ENCODE data around the gene PKN1.
A peak's percentile ranks its signal among the peaks of the same experiment; 100 is the strongest.

DNA sequence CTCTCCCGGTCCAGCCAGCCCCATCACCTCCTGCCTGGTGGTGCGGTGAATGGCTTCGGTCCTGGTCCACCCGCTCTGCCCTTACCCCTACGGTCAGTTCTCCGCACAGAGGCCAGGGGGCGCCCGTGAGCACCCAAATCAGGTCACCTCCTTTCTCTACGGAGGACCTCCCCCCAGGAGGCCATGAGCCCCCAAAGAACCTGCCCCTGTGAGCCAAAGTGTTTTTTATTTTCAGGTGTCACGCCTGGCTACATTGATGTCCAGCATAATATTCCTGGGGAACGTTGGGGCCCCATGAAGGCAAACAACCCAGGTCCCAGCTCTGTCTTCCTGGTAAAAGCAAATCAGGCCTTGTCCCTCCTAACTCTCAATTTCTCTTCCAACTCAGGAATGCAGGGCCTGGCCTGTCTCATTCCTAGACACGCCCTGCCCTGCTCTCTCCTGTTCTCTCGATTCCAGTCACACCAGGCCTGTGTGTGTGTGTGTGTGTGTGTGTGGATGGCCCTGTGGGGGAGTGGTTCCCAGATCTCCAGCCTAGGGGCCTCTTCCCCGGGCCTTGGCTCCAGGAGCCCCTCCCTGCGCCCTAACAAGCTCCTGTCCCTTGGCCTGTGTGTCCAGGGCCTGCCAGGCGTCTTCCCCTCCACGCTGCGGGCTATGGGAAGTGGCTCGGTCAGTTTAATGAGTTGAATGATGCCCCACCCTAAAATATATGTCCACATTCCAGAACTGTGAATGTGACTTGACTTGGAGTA lies 72.6 kb downstream of the PKN1 start:
- TF ChIP-seq, protein P1, sequence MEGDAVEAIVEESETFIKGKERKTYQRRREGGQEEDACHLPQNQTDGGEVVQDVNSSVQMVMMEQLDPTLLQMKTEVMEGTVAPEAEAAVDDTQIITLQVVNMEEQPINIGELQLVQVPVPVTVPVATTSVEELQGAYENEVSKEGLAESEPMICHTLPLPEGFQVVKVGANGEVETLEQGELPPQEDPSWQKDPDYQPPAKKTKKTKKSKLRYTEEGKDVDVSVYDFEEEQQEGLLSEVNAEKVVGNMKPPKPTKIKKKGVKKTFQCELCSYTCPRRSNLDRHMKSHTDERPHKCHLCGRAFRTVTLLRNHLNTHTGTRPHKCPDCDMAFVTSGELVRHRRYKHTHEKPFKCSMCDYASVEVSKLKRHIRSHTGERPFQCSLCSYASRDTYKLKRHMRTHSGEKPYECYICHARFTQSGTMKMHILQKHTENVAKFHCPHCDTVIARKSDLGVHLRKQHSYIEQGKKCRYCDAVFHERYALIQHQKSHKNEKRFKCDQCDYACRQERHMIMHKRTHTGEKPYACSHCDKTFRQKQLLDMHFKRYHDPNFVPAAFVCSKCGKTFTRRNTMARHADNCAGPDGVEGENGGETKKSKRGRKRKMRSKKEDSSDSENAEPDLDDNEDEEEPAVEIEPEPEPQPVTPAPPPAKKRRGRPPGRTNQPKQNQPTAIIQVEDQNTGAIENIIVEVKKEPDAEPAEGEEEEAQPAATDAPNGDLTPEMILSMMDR (IDR thresholded peaks at IDR 0.05; ENCODE audit: low read depth, low read length): peak; percentile 77
- TF ChIP-seq POLR2A (IDR thresholded peaks at IDR 0.05; ENCODE audit: extremely low read depth, insufficient read length) (no peak), MYC (IDR thresholded peaks at IDR 0.05; ENCODE audit: low read depth, low read length) (no peak)
- TF ChIP-seq, protein P2, sequence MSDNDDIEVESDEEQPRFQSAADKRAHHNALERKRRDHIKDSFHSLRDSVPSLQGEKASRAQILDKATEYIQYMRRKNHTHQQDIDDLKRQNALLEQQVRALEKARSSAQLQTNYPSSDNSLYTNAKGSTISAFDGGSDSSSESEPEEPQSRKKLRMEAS (IDR thresholded peaks at IDR 0.05; ENCODE audit: low read depth, low read length): no peak
